ENCODE results near the gene VAPA. TPM values are rescaled to one million over a fixed set of nuclear protein-coding genes. Genes with fewer than 3 reads are reported as not detected.
A peak's percentile ranks its signal among the peaks of the same experiment; 100 is the strongest.
"Not testable (repeated sequence)": the region's sequence is repeated elsewhere in the genome, so short reads cannot be mapped to it uniquely, and the experiment has no call there.

Gene VAPA
- total RNA-seq, 1 donor from 2014 or later = 124 TPM

GRCh38 chr18:9911226-9911625 lies 2.6 kb upstream of the VAPA start:
- CTCF ChIA-PET = no interaction called here
- POLR2A ChIA-PET = no interaction called here
- Mint-ChIP-seq H3K9me3 (no peaks in the 10 kb centered on the region), H3K27me3 (peaks cover 15% of the 10 kb centered on the region), H3K36me3 (ENCODE audit: low read depth) (peaks cover 2% of the 10 kb centered on the region), H3K4me1 (peaks cover 21% of the 10 kb centered on the region), H3K27ac (no peak overlapping the region), H3K4me3 (no peak overlapping the region)
- intact Hi-C loops (cut with micrococcal nuclease) = loop anchor here (5.0 kb wide), 3 partner anchors 774 to 1941 kb away; partner anchors contain the start of genes ANKRD12 and CHMP1B
- ATAC-seq (ENCODE audit: low read depth) (no peak), DNase-seq (no peak)
- TF ChIP-seq CTCF (IDR thresholded peaks at IDR 0.05) = no peak

GRCh38 chr18:9912285-9912684 lies 1.5 kb upstream of the VAPA start:
- H3K27me3 Mint-ChIP-seq, CTCF ChIA-PET: not testable (repeated sequence)

GRCh38 chr18:9913151-9913525 lies 678 bp upstream of the VAPA start:
- POLR2A ChIA-PET = interaction anchor here (0.6 to 1.5 kb wide), 14 partner anchors 14 to 1312 kb away, joined by 3 to 10 read pairs (median 4); partner anchors contain the start of genes NAPG, RAB31 and TWSG1
- TF ChIP-seq CTCF (IDR thresholded peaks at IDR 0.05) = no peak
- CTCF ChIA-PET = no interaction called here
- Mint-ChIP-seq H3K9me3 (no peaks in the 10 kb centered on the region), H3K4me1 (peaks cover 28% of the 10 kb centered on the region), H3K27ac (peak overlapping the region; percentile 93), H3K4me3 (peak overlapping the region; percentile 93), H3K36me3 (ENCODE audit: low read depth) (peaks cover 2% of the 10 kb centered on the region), H3K27me3 (peaks cover 6% of the 10 kb centered on the region)
- DNase-seq (no peak), ATAC-seq (ENCODE audit: low read depth) (no peak)
- intact Hi-C loops (cut with micrococcal nuclease) = loop anchor here (1.0 to 5.0 kb wide), 9 partner anchors 202 to 1939 kb away; partner anchors contain the start of genes ANKRD12, CHMP1B, NAPG and PPP4R1

More at GRCh38 chr18:9912285-9912684, 1.5 kb upstream of the VAPA start:
- DNase-seq; H3K9me3 Mint-ChIP-seq; H3K4me3 Mint-ChIP-seq; H3K36me3 Mint-ChIP-seq (ENCODE audit: low read depth); H3K27ac Mint-ChIP-seq; POLR2A ChIA-PET; ATAC-seq (ENCODE audit: low read depth): not testable (repeated sequence)
- peaks cover 28% of the 10 kb centered on the region for H3K4me1 Mint-ChIP-seq
- intact Hi-C loops (cut with micrococcal nuclease) = loop anchor here (5.0 kb wide), 3 partner anchors 775 to 1940 kb away; partner anchors contain the start of genes ANKRD12 and CHMP1B

- peaks cover 2% of the 10 kb centered on the region for H3K36me3 Mint-ChIP-seq (ENCODE audit: low read depth)
- ChIA-PET CTCF (no interaction called here), POLR2A (interaction anchor here (0.9 to 1.5 kb wide), 7 partner anchors 13 to 612 kb away, joined by 4 to 7 read pairs (median 7); partner anchors contain the start of genes NAPG, RAB31 and TWSG1)
- peak overlapping the region; percentile 93 for H3K4me3 Mint-ChIP-seq
- H3K27ac Mint-ChIP-seq = peak overlapping the region; percentile 80
- no peak for DNase-seq
- no peak for TF ChIP-seq CTCF (IDR thresholded peaks at IDR 0.05)
- peaks cover 28% of the 10 kb centered on the region for H3K4me1 Mint-ChIP-seq
- ATAC-seq (ENCODE audit: low read depth) = no peak
- H3K9me3 Mint-ChIP-seq = no peaks in the 10 kb centered on the region
- peaks cover 2% of the 10 kb centered on the region for H3K27me3 Mint-ChIP-seq
- intact Hi-C loops (cut with micrococcal nuclease) = loop anchor here (2.0 to 5.0 kb wide), 6 partner anchors 17 to 1938 kb away; partner anchors contain the start of genes ANKRD12, CHMP1B, MTCL1 and NDUFV2
These were observed 443 bp downstream of the VAPA start for GRCh38 chr18:9914334-9914583.

- peak; percentile 30 for ATAC-seq (ENCODE audit: low read depth)
- intact Hi-C loops (cut with micrococcal nuclease) = loop anchor here (1.0 to 5.0 kb wide), 8 partner anchors 9 to 1938 kb away; partner anchors contain the start of genes ANKRD12, CHMP1B, MTCL1 and NDUFV2
- H3K9me3 Mint-ChIP-seq = no peaks in the 10 kb centered on the region
- DNase-seq = peak; percentile 65
- peaks cover 28% of the 10 kb centered on the region for H3K4me1 Mint-ChIP-seq
- no peaks in the 10 kb centered on the region for H3K27me3 Mint-ChIP-seq
- peak overlapping the region; percentile 88 for H3K4me3 Mint-ChIP-seq
- POLR2A ChIA-PET = interaction anchor here (0.7 to 1.5 kb wide), 5 partner anchors 11 to 611 kb away, joined by 3 to 7 read pairs (median 4); partner anchors contain the start of genes NAPG and TWSG1
- CTCF ChIA-PET = interaction anchor here (1.1 kb wide), 1 partner anchor 56 kb away, joined by 3 read pairs; no protein-coding TSS in a partner anchor
- peak overlapping the region; percentile 86 for H3K27ac Mint-ChIP-seq
- TF ChIP-seq CTCF (IDR thresholded peaks at IDR 0.05) = no peak
- H3K36me3 Mint-ChIP-seq (ENCODE audit: low read depth) = peaks cover 2% of the 10 kb centered on the region
These were observed 921 bp downstream of the VAPA start for GRCh38 chr18:9914584-9915290.
